HCT116 (cell line): Measurements from ENCODE around the gene XYLT1.

Experiments
- CEBPB ChIP-seq: IDR thresholded peaks from 2 replicates; pipeline ENCODE4 v1.6.1; 2012; ENCODE audit warnings: low read depth
- ELF1 ChIP-seq: IDR thresholded peaks from 2 replicates; pipeline ENCODE4 v1.6.1; 2012; ENCODE audit warnings: low read depth, borderline replicate concordance
- EZH2 ChIP-seq: fragments of 200-600 bp; sonication (generic); IDR thresholded peaks from 2 replicates; pipeline ENCODE4 v1.6.1; 2017; ENCODE audit warnings: antibody characterized with exemption, mixed run types
- POLR2A ChIP-seq: IDR thresholded peaks from 2 replicates; pipeline ENCODE4 v1.7.0; 2011; ENCODE audit warnings: borderline replicate concordance; ENCODE audit not compliant: insufficient read depth, insufficient read length; ENCODE audit errors: extremely low read depth
- POLR2AphosphoS5 ChIP-seq: IDR thresholded peaks from 2 replicates; pipeline ENCODE4 v1.6.1; 2011; ENCODE audit warnings: mild to moderate bottlenecking, low read depth, low read length, moderate library complexity
- REST ChIP-seq: IDR thresholded peaks from 2 replicates; pipeline ENCODE4 v1.6.1; 2012; ENCODE audit warnings: low read depth
- SP1 ChIP-seq: IDR thresholded peaks from 2 replicates; pipeline ENCODE4 v1.6.1; 2012; ENCODE audit warnings: low read depth
- SRF ChIP-seq: IDR thresholded peaks from 2 replicates; pipeline ENCODE4 v1.6.1; 2012; ENCODE audit warnings: low read depth
- TCF7L2 ChIP-seq: IDR thresholded peaks from 2 replicates; pipeline ENCODE4 v1.7.0; 2011; ENCODE audit warnings: borderline replicate concordance, inconsistent platforms; ENCODE audit not compliant: insufficient read depth, insufficient read length; ENCODE audit errors: extremely low read depth
- ZNF274 ChIP-seq: fragments of 200-500 bp; sonication (Bioruptor generic); IDR thresholded peaks from 2 replicates; pipeline ENCODE4 v1.6.1; 2014; ENCODE audit warnings: mild to moderate bottlenecking, low read depth, low read length, inconsistent platforms
- TF ChIP-seq, protein P1 (sequence below), 3 experiments: fragments of 200-600 bp in 1 of 3; sonication (generic) in 1 of 3; IDR thresholded peaks in 2 of 3; conservative IDR thresholded peaks in 1 of 3; 2 replicates each; pipeline ENCODE4 v1.5.1; 2012 to 2017; ENCODE audit warnings: low read depth in 2 of 3, low read length in 2 of 3, antibody characterized with exemption in 1 of 3, borderline replicate concordance in 1 of 3, control low read depth in 1 of 3, mild to moderate bottlenecking in 1 of 3, mixed read lengths in 1 of 3, mixed run types in 1 of 3, moderate library complexity in 1 of 3; ENCODE audit not compliant: insufficient read depth in 1 of 3

DNA sequence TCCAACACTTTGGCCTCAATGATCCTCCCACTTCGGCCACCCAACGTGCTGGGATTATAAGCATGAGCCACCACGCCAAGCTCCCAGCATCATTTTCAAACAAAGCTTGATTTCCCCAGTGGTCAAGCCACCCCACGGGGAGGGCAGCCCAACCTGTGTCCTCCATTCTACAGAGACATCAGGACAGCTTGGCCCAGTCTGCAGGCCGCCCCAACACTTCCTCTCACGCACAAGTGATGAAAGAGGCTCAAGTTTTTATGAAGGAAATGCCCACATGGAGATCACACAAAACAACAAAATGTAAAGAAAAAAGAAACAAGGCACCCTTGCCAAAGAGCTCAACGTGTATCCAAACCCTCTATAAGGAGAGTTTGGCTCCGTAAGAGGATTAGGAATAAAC is 112.4 kb downstream of the XYLT1 start:
- no peak for TF ChIP-seq POLR2A
- TF ChIP-seq, protein P1, sequence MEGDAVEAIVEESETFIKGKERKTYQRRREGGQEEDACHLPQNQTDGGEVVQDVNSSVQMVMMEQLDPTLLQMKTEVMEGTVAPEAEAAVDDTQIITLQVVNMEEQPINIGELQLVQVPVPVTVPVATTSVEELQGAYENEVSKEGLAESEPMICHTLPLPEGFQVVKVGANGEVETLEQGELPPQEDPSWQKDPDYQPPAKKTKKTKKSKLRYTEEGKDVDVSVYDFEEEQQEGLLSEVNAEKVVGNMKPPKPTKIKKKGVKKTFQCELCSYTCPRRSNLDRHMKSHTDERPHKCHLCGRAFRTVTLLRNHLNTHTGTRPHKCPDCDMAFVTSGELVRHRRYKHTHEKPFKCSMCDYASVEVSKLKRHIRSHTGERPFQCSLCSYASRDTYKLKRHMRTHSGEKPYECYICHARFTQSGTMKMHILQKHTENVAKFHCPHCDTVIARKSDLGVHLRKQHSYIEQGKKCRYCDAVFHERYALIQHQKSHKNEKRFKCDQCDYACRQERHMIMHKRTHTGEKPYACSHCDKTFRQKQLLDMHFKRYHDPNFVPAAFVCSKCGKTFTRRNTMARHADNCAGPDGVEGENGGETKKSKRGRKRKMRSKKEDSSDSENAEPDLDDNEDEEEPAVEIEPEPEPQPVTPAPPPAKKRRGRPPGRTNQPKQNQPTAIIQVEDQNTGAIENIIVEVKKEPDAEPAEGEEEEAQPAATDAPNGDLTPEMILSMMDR (IDR thresholded peaks at IDR 0.05 in 2 of 3, conservative IDR thresholded peaks at IDR 0.05 in 1 of 3; ENCODE audit: borderline replicate concordance in 1 of 3, insufficient read depth in 1 of 3, low read depth in 2 of 3, low read length in 2 of 3) = no peak
- no peak for TF ChIP-seq TCF7L2
- TF ChIP-seq CEBPB = no peak
- no peak for TF ChIP-seq ZNF274
- TF ChIP-seq POLR2AphosphoS5 = no peak
- no peak for TF ChIP-seq REST
- no peak for TF ChIP-seq SRF
- no peak for TF ChIP-seq EZH2
- no peak for TF ChIP-seq ELF1
- TF ChIP-seq SP1 = no peak
